PC-3 (cell line): Measurements from ENCODE around the gene FRK. TPM values are rescaled to one million over a fixed set of nuclear protein-coding genes. Genes with fewer than 3 reads are reported as not detected.

Experiments
- ATAC-seq: fragments of 200-7000 bp; cut with Tn5 transposase; 2 replicates; pipeline ENCODE4 v1.9.1; 2020; ENCODE audit warnings: mild to moderate bottlenecking, moderate library complexity
- BruUV-seq: library from RNA; stranded (reverse); fragments of 400-500 nt; replicated peaks from 2 replicates; lab custom pipeline; 2021; lab: Mats Ljungman, UMichigan
- CTCF ChIA-PET: fragments of 300-600 bp; sonication (Branson Sonifier 250); formaldehyde crosslinking; loops from one replicate; lab custom pipeline; 2022; ENCODE audit warnings: antibody characterized with exemption; lab: Charles Lee
- POLR2A ChIA-PET: fragments of 300-600 bp; sonication (Branson Sonifier 250); formaldehyde crosslinking; loops from one replicate; lab custom pipeline; 2022; ENCODE audit warnings: antibody characterized with exemption; ENCODE audit not compliant: unreplicated experiment; lab: Charles Lee
- DNase-seq: peaks from one replicate; pipeline ENCODE4 v3.0.0-alpha.2; 2015
- H2AFZ ChIP-seq: fragments of 300-600 bp; sonication (generic); 2 replicates; pipeline ENCODE4 v1.6.0; 2016; ENCODE audit warnings: antibody characterized with exemption, low read length
- H3F3A ChIP-seq: fragments of 300-600 bp; sonication (generic); one replicate; pipeline ENCODE4 v1.6.0; 2017; ENCODE audit warnings: antibody characterized with exemption, low read length, control low read depth, mild to moderate bottlenecking; ENCODE audit not compliant: unreplicated experiment
- H3K27ac ChIP-seq: fragments of 300-600 bp; sonication (generic); 2 replicates; pipeline ENCODE4 v1.5.1; 2016; ENCODE audit warnings: mild to moderate bottlenecking, low read length
- H3K27me3 ChIP-seq: fragments of 300-600 bp; sonication (generic); 2 replicates; pipeline ENCODE4 v1.6.1; 2016; ENCODE audit warnings: low read length, mixed read lengths
- H3K36me3 ChIP-seq: fragments of 300-600 bp; sonication (generic); 2 replicates; pipeline ENCODE4 v1.6.1; 2016; ENCODE audit warnings: low read depth, mixed run types, low read length, mixed read lengths
- H3K4me1 ChIP-seq: fragments of 300-600 bp; sonication (generic); 2 replicates; pipeline ENCODE4 v1.5.1; 2016; ENCODE audit warnings: low read length; ENCODE audit not compliant: insufficient read depth
- H3K4me2 ChIP-seq: fragments of 300-600 bp; sonication (generic); 2 replicates; pipeline ENCODE4 v1.6.0; 2016; ENCODE audit warnings: low read length
- H3K4me3 ChIP-seq: fragments of 300-600 bp; sonication (generic); 2 replicates; pipeline ENCODE4 v1.5.1; 2016; ENCODE audit warnings: mild to moderate bottlenecking, low read length, mixed read lengths
- H3K79me2 ChIP-seq: fragments of 300-600 bp; sonication (generic); 2 replicates; pipeline ENCODE4 v1.6.1; 2017; ENCODE audit warnings: low read length, mixed read lengths
- H3K9ac ChIP-seq: fragments of 300-600 bp; sonication (generic); 2 replicates; pipeline ENCODE4 v1.6.0; 2016; ENCODE audit warnings: mild to moderate bottlenecking, low read length
- H3K9me2 ChIP-seq: fragments of 300-600 bp; sonication (generic); replicated peaks from 2 replicates; pipeline ENCODE4 v1.6.1; 2016; ENCODE audit warnings: mixed run types, low read length, mixed read lengths
- H3K9me3 ChIP-seq: fragments of 300-600 bp; sonication (generic); 2 replicates; pipeline ENCODE4 v1.6.1; 2016; ENCODE audit warnings: low read length, mixed read lengths
- H4K20me1 ChIP-seq: fragments of 300-600 bp; sonication (generic); 2 replicates; pipeline ENCODE4 v1.6.1; 2016; ENCODE audit warnings: low read length, mixed read lengths
- EZH2 ChIP-seq: fragments of 300-600 bp; sonication (generic); IDR thresholded peaks from one replicate; pipeline ENCODE4 v1.6.1; 2017; ENCODE audit warnings: antibody characterized with exemption, mild to moderate bottlenecking, low read length; ENCODE audit not compliant: unreplicated experiment
- EZH2phosphoT487 ChIP-seq: fragments of 300-600 bp; sonication (generic); IDR thresholded peaks from 2 replicates; pipeline ENCODE4 v1.6.1; 2018; ENCODE audit warnings: mild to moderate bottlenecking, antibody characterized with exemption, low read length, borderline replicate concordance
- intact Hi-C: fragments of 100-400 bp; cut with micrococcal nuclease; formaldehyde crosslinking; loops from 2 replicates; pipeline ENCODE4 v1.9.0; 2023
- total RNA-seq: library from RNA; depleted of rRNA; stranded (reverse); fragments of >200 nt; gene quantifications from 2 replicates; pipeline ENCODE4 v1.2.3, GENCODE V29; 2014
- TF ChIP-seq, protein P1 (sequence below): fragments of 300-600 bp; sonication (generic); conservative IDR thresholded peaks from 2 replicates; pipeline ENCODE4 v1.5.1; 2017; ENCODE audit warnings: antibody characterized with exemption, low read depth, mild to moderate bottlenecking, low read length

The FRK gene
- total RNA-seq, 1 experiment from 2014 or later: 0.66 TPM

DNA sequence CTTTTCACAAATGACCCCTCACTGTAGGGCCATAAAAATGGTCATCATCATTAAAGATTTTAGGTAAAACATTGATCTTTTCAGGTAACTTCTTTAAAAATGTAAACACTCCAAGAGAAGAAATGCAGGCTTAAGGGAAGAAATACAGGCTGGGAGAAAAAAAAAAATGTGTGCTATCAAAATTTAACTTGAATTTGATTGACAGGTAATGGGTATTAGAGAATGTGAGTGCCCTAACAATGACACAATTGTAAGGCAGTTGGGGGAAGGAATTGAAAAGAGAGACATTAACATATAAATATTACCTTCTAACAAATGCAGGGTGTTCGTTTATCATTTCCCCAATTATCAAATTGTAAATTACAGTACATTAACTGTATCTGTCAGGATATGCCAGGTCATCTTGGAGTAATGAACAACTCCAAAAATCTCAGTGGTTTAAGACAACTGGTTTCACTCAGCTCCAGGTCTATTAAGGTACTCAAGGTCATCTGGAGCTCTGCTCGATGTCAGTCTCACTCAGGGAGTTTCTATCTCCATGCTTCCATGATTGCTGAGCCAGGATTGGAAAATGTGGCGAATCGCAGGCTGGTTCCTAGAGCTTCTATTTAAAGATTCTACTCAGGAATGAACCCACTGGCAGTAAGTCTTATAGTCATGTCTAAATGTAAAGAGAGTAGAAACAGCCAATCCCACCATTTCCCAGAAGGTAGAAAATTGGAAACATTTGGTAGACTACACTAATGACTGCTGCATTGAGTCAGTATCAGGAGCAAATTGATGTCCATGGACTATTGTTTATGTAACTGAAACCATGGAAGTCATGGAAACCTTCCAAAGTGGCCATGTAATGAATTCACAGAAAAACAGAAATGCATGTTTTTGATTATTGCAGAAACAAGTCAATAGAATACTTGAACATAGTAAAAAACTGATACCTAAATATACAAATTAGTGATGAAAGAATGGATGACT lies 55.6 kb downstream of the FRK start:
- ATAC-seq (no peak), DNase-seq (no peak)
- Histone ChIP-seq H3F3A (no peaks in the 10 kb centered on the region), H3K36me3 (no peaks in the 10 kb centered on the region), H3K9ac (no peak overlapping the region), H3K4me1 (peaks cover 10% of the 10 kb centered on the region), H2AFZ (no peak overlapping the region), H3K9me2 (no peaks in the 10 kb centered on the region), H3K9me3 (no peaks in the 10 kb centered on the region), H3K4me2 (no peak overlapping the region), H3K79me2 (no peaks in the 10 kb centered on the region), H3K27ac (no peak overlapping the region), H3K27me3 (no peaks in the 10 kb centered on the region), H3K4me3 (no peak overlapping the region), H4K20me1 (no peaks in the 10 kb centered on the region)
- intact Hi-C loops: no loop called here
- ChIA-PET CTCF (no interaction called here), POLR2A (no interaction called here)
- BruUV-seq: no TSS peak
- TF ChIP-seq EZH2: no peak
- TF ChIP-seq EZH2phosphoT487: no peak
- TF ChIP-seq, protein P1, sequence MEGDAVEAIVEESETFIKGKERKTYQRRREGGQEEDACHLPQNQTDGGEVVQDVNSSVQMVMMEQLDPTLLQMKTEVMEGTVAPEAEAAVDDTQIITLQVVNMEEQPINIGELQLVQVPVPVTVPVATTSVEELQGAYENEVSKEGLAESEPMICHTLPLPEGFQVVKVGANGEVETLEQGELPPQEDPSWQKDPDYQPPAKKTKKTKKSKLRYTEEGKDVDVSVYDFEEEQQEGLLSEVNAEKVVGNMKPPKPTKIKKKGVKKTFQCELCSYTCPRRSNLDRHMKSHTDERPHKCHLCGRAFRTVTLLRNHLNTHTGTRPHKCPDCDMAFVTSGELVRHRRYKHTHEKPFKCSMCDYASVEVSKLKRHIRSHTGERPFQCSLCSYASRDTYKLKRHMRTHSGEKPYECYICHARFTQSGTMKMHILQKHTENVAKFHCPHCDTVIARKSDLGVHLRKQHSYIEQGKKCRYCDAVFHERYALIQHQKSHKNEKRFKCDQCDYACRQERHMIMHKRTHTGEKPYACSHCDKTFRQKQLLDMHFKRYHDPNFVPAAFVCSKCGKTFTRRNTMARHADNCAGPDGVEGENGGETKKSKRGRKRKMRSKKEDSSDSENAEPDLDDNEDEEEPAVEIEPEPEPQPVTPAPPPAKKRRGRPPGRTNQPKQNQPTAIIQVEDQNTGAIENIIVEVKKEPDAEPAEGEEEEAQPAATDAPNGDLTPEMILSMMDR: no peak

- no peak overlapping the region for H3K4me2 ChIP-seq
- H2AFZ ChIP-seq: no peak overlapping the region
- intact Hi-C loops: no loop called here
- CTCF ChIA-PET: no interaction called here
- H3K27ac ChIP-seq: no peak overlapping the region
- H3K4me1 ChIP-seq: peaks cover 4% of the 10 kb centered on the region
- H4K20me1 ChIP-seq: no peaks in the 10 kb centered on the region
- H3K79me2 ChIP-seq: no peaks in the 10 kb centered on the region
- no peaks in the 10 kb centered on the region for H3F3A ChIP-seq
- no peak for TF ChIP-seq EZH2
- no peak for TF ChIP-seq EZH2phosphoT487
- TF ChIP-seq, protein P1: no peak
- H3K36me3 ChIP-seq: no peaks in the 10 kb centered on the region
- POLR2A ChIA-PET: no interaction called here
- no peaks in the 10 kb centered on the region for H3K27me3 ChIP-seq
- no peaks in the 10 kb centered on the region for H3K9me3 ChIP-seq
- H3K9me2 ChIP-seq: no peaks in the 10 kb centered on the region
- H3K9ac ChIP-seq: no peak overlapping the region
- DNase-seq: no peak
- ATAC-seq: no peak
- no TSS peak for BruUV-seq
- H3K4me3 ChIP-seq: no peak overlapping the region
Measured at GRCh38 chr6:116003668-116004067, 57.0 kb downstream of the FRK start.

GRCh38 chr6:116002756-116003155 lies 57.9 kb downstream of the FRK start:
- Histone ChIP-seq H3K9me2 (no peaks in the 10 kb centered on the region), H3F3A (no peaks in the 10 kb centered on the region), H3K79me2 (no peaks in the 10 kb centered on the region), H3K4me2 (no peak overlapping the region), H3K9ac (no peak overlapping the region), H3K4me1 (no peaks in the 10 kb centered on the region), H3K9me3 (no peaks in the 10 kb centered on the region), H3K27me3 (no peaks in the 10 kb centered on the region), H3K36me3 (no peaks in the 10 kb centered on the region), H2AFZ (no peak overlapping the region), H3K4me3 (no peak overlapping the region), H3K27ac (no peak overlapping the region), H4K20me1 (no peaks in the 10 kb centered on the region)
- TF ChIP-seq EZH2: no peak
- no peak for TF ChIP-seq EZH2phosphoT487
- TF ChIP-seq, protein P1: no peak
- ATAC-seq: no peak
- POLR2A ChIA-PET: no interaction called here
- BruUV-seq: no TSS peak
- no peak for DNase-seq
- CTCF ChIA-PET: no interaction called here
- intact Hi-C loops: no loop called here
